GM19025 (cell line): ENCODE measurements around the gene ANKRD29.
"Not testable (repeated sequence)": the region's sequence is repeated elsewhere in the genome, so short reads cannot be mapped to it uniquely, and the experiment has no call there.

Experiments
- ATAC-seq: cut with Tn5 transposase; IDR thresholded peaks from one replicate; pipeline ENCODE4 v1.9.1; 2021; ENCODE audit warnings: mild to moderate bottlenecking, low read depth, moderate library complexity; ENCODE audit not compliant: unreplicated experiment

Gene ANKRD29

GRCh38 chr18:23585007-23585871, 77.5 kb downstream of the ANKRD29 start:
- no peak for ATAC-seq

GRCh38 chr18:23584019-23584983, 78.4 kb downstream of the ANKRD29 start:
- ATAC-seq, result no peak

- ATAC-seq, result no peak
These were observed 79.4 kb downstream of the ANKRD29 start for GRCh38 chr18:23583071-23583865.

GRCh38 chr18:23580677-23581367, 81.9 kb downstream of the ANKRD29 start:
- ATAC-seq, result no peak

- no peak for ATAC-seq
These were observed 83.6 kb downstream of the ANKRD29 start for GRCh38 chr18:23578891-23579653.

- no peak for ATAC-seq
These were observed 84.5 kb downstream of the ANKRD29 start for GRCh38 chr18:23578067-23578701.

- ATAC-seq, result not testable (repeated sequence)
These were observed 85.2 kb downstream of the ANKRD29 start for GRCh38 chr18:23577521-23577920.

GRCh38 chr18:23575309-23575651, 87.4 kb downstream of the ANKRD29 start:
- ATAC-seq, result no peak

GRCh38 chr18:23574611-23575308, 88.0 kb downstream of the ANKRD29 start:
- ATAC-seq, result no peak

- ATAC-seq, result no peak
These were observed 88.9 kb downstream of the ANKRD29 start for GRCh38 chr18:23573626-23574431.

GRCh38 chr18:23573020-23573419, 89.7 kb downstream of the ANKRD29 start:
- ATAC-seq, result no peak

GRCh38 chr18:23572570-23572969, 90.1 kb downstream of the ANKRD29 start:
- no peak for ATAC-seq

- ATAC-seq, result no peak
These were observed 90.7 kb downstream of the ANKRD29 start for GRCh38 chr18:23572012-23572411.

GRCh38 chr18:23570912-23571504, 91.7 kb downstream of the ANKRD29 start:
- no peak for ATAC-seq

- no peak for ATAC-seq
These were observed 93.2 kb downstream of the ANKRD29 start for GRCh38 chr18:23569299-23570063.
